ENCODE data around the gene GPRIN2.
"Not testable (repeated sequence)": the region's sequence is repeated elsewhere in the genome, so short reads cannot be mapped to it uniquely, and the experiment has no call there.

The GPRIN2 gene

GRCh38 chr10:46538155-46538554, 18.3 kb downstream of the GPRIN2 start:
- in situ Hi-C loops (cut with MboI; ENCODE audit: low sequenced_read_pairs), result no loop called here

GRCh38 chr10:46537309-46537708, 19.1 kb downstream of the GPRIN2 start:
- in situ Hi-C loops (cut with MboI; ENCODE audit: low sequenced_read_pairs), result no loop called here

GRCh38 chr10:46536781-46537180, 19.7 kb downstream of the GPRIN2 start:
- in situ Hi-C loops (cut with MboI; ENCODE audit: low sequenced_read_pairs), result no loop called here

GRCh38 chr10:46536171-46536570, 20.3 kb downstream of the GPRIN2 start:
- in situ Hi-C loops (cut with MboI; ENCODE audit: low sequenced_read_pairs), result no loop called here

- in situ Hi-C loops (cut with MboI; ENCODE audit: low sequenced_read_pairs), result no loop called here
These were observed 21.5 kb downstream of the GPRIN2 start for GRCh38 chr10:46534828-46535524.

- in situ Hi-C loops (cut with MboI; ENCODE audit: low sequenced_read_pairs), result not testable (repeated sequence)
These were observed 24.2 kb downstream of the GPRIN2 start for GRCh38 chr10:46532256-46532655.

- in situ Hi-C loops (cut with MboI; ENCODE audit: low sequenced_read_pairs), result no loop called here
These were observed 25.9 kb downstream of the GPRIN2 start for GRCh38 chr10:46530249-46531186.

- in situ Hi-C loops (cut with MboI; ENCODE audit: low sequenced_read_pairs), result not testable (repeated sequence)
These were observed 26.7 kb downstream of the GPRIN2 start for GRCh38 chr10:46529742-46530141.

GRCh38 chr10:46528675-46529615, 27.5 kb downstream of the GPRIN2 start:
- in situ Hi-C loops (cut with MboI; ENCODE audit: low sequenced_read_pairs), result no loop called here

- in situ Hi-C loops (cut with MboI; ENCODE audit: low sequenced_read_pairs), result no loop called here
These were observed 28.2 kb downstream of the GPRIN2 start for GRCh38 chr10:46528171-46528671.

- in situ Hi-C loops (cut with MboI; ENCODE audit: low sequenced_read_pairs), result no loop called here
These were observed 29.1 kb downstream of the GPRIN2 start for GRCh38 chr10:46527241-46527811.

GRCh38 chr10:46526682-46527038, 29.8 kb downstream of the GPRIN2 start:
- in situ Hi-C loops (cut with MboI; ENCODE audit: low sequenced_read_pairs), result no loop called here

GRCh38 chr10:46525824-46526681, 30.4 kb downstream of the GPRIN2 start:
- in situ Hi-C loops (cut with MboI; ENCODE audit: low sequenced_read_pairs), result no loop called here

- in situ Hi-C loops (cut with MboI; ENCODE audit: low sequenced_read_pairs), result no loop called here
These were observed 31.2 kb downstream of the GPRIN2 start for GRCh38 chr10:46525177-46525823.

- in situ Hi-C loops (cut with MboI; ENCODE audit: low sequenced_read_pairs), result no loop called here
These were observed 31.8 kb downstream of the GPRIN2 start for GRCh38 chr10:46524472-46525176.

GRCh38 chr10:46523962-46524471, 32.4 kb downstream of the GPRIN2 start:
- in situ Hi-C loops (cut with MboI; ENCODE audit: low sequenced_read_pairs), result no loop called here

GRCh38 chr10:46523119-46523961, 33.1 kb downstream of the GPRIN2 start:
- in situ Hi-C loops (cut with MboI; ENCODE audit: low sequenced_read_pairs), result no loop called here

Measured in hTERT RPE-1 (cell line).